ENCODE measurements around the gene ZNF775.

DNA sequence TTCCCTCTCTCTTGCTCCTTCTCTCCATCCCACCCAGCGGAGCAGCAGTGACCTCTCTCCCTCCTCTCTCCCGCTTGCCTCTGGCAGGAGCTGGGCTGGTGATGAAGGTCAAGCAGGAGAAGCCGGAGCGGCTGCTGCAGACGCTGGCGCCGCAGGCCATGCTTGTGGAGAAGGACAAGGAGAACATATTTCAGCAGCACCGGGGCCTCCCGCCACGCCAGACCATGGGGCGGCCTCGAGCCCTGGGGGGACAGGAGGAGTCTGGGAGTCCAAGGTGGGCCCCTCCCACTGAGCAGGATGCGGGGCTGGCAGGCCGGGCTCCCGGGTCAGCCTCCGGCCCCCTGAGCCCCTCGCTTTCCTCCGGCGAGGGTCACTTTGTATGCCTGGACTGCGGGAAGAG is 17.3 kb downstream of the ZNF775 start:
- TF ChIP-seq CREB1 (IDR thresholded peaks at IDR 0.05; ENCODE audit: low read depth) = no peak
- TF ChIP-seq YY1 (IDR thresholded peaks at IDR 0.05; ENCODE audit: low read depth) = no peak
- TF ChIP-seq TAF1 (IDR thresholded peaks at IDR 0.05; ENCODE audit: low read depth) = no peak
- no peak for TF ChIP-seq ZBTB7A (IDR thresholded peaks at IDR 0.05; ENCODE audit: low read depth)
- TF ChIP-seq, protein P1, sequence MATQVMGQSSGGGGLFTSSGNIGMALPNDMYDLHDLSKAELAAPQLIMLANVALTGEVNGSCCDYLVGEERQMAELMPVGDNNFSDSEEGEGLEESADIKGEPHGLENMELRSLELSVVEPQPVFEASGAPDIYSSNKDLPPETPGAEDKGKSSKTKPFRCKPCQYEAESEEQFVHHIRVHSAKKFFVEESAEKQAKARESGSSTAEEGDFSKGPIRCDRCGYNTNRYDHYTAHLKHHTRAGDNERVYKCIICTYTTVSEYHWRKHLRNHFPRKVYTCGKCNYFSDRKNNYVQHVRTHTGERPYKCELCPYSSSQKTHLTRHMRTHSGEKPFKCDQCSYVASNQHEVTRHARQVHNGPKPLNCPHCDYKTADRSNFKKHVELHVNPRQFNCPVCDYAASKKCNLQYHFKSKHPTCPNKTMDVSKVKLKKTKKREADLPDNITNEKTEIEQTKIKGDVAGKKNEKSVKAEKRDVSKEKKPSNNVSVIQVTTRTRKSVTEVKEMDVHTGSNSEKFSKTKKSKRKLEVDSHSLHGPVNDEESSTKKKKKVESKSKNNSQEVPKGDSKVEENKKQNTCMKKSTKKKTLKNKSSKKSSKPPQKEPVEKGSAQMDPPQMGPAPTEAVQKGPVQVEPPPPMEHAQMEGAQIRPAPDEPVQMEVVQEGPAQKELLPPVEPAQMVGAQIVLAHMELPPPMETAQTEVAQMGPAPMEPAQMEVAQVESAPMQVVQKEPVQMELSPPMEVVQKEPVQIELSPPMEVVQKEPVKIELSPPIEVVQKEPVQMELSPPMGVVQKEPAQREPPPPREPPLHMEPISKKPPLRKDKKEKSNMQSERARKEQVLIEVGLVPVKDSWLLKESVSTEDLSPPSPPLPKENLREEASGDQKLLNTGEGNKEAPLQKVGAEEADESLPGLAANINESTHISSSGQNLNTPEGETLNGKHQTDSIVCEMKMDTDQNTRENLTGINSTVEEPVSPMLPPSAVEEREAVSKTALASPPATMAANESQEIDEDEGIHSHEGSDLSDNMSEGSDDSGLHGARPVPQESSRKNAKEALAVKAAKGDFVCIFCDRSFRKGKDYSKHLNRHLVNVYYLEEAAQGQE (IDR thresholded peaks at IDR 0.05; ENCODE audit: low read depth) = no peak
- TF ChIP-seq CEBPB (IDR thresholded peaks at IDR 0.05) = no peak
- TF ChIP-seq, protein P2, sequence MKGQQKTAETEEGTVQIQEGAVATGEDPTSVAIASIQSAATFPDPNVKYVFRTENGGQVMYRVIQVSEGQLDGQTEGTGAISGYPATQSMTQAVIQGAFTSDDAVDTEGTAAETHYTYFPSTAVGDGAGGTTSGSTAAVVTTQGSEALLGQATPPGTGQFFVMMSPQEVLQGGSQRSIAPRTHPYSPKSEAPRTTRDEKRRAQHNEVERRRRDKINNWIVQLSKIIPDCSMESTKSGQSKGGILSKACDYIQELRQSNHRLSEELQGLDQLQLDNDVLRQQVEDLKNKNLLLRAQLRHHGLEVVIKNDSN (IDR thresholded peaks at IDR 0.05) = no peak
- TF ChIP-seq, protein P3, sequence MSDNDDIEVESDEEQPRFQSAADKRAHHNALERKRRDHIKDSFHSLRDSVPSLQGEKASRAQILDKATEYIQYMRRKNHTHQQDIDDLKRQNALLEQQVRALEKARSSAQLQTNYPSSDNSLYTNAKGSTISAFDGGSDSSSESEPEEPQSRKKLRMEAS (IDR thresholded peaks at IDR 0.05) = no peak

Data from Ishikawa (cell line).